GM03348 (cell line): ENCODE data around the gene CUX1.

Experiments used
- DNase-seq: peaks from one replicate; pipeline ENCODE4 v3.0.0; 2012; ENCODE audit warnings: low spot score

The CUX1 gene

GRCh38 chr7:101937717-101938514, 120.5 kb downstream of the CUX1 start:
- DNase-seq = no peak

- no peak for DNase-seq
Measured at GRCh38 chr7:101939136-101939695, 121.8 kb downstream of the CUX1 start.

GRCh38 chr7:101940151-101940550, 122.7 kb downstream of the CUX1 start:
- no peak for DNase-seq

DNA sequence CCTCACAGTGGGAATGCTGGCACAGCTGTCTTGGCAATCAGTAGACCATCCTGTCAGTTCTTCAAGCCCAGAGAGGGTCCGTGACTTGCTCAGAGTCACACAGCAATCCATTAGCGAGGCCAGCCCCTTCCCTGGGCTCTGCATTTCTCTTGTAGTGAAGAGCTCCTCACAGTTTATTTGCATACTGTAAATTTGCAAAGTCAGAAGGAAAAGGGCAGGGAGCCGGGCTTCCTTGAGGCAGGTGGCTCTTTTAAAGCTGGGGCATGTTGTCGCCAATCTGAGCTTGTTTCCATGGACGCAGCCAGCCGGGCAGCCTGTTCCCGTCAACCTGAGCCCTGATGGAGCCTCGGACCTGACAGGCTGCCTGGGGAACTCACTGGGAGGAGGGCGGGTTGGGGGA, 123.4 kb downstream of the CUX1 start:
- DNase-seq = no peak

DNA sequence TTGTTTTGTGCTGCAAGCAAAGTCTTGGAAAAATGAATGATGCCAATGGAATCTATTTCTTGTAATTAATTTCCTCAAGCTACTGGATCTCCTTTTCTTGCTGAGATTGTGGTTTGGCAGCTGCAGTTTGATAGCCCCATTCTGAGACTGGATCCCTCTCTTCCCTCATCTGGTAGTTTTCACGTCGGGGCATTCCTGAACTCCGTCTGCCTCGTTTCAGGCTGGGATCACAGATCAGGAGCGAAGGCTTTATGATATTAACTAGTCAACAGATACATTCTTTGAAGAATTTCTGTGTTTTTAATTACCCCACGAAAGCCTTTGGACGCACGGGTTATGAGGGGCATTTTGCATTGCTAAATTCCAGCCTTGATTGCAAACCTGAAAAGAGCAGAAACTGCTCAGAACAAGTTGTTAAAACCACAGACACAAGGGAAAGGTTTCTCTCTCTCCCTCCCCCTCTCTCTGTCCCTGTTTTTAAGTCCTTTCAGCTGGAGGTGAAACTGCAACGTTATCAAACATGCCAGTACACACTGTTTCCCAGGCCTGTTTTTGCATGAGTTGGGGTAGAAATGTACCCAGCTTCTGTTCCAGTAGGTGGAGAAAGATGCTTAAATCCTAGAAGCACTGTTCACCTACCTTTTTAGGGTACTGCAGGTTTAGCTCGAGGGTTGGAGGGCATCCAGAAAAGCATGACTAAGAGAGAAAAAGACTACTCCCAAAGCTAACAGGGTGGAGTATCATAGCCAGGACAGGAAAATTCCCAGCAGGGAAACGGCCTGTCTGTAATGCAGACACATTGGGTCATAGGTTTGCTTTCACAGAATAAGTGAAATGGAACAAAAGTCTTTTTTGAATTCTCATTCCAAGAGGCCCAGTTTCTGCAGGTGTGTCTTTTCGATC, 124.3 kb downstream of the CUX1 start:
- peak; percentile 64 for DNase-seq

DNA sequence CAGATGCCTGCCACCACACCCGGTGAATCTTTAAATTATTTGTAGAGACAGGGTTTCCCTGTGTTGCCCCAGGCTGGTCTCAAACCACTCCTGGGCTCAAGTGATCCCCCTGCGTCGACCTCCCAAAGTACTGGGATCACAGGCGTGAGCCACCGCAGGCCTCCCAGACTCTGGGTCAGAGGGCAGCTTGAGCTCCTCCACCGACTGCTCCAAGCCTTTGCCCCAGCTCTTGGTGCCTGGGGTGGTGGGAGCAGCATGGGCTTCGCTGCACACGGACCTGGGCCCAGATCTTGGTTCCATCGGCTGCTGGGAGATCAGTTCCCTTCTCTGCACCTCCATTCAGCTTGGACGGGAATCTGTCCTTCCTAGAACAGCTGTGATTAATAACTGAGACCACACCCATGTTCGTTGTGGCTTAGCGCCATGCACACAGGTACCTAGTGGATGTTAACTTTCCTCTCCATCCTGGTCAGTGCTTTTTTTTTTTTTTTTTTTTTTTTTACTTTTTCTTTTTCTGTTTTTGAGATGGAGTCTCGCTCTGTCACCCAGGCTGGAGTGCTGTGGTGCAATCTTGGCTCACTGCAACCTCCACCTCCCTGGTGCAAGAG, 125.3 kb downstream of the CUX1 start:
- no peak for DNase-seq

DNA sequence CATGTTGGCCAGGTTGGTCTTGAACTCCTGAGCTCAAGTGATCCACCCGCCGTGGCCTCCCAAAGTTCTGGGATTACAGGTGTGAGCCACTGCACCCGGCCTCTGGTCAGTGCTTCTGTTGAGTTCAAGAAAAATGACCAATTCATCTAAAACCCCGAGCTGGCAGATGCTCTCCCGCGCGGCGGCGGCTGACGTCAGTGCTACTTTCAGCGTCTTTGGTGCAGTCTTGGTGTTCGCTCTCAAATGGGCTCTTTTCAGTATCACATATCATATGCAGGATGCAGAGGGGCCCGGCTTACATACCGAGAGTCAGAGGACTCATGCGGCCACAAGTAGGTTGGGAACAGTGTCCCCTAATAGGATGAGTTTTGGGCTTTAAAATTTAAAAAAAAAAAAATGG, 125.9 kb downstream of the CUX1 start:
- no peak for DNase-seq

DNA sequence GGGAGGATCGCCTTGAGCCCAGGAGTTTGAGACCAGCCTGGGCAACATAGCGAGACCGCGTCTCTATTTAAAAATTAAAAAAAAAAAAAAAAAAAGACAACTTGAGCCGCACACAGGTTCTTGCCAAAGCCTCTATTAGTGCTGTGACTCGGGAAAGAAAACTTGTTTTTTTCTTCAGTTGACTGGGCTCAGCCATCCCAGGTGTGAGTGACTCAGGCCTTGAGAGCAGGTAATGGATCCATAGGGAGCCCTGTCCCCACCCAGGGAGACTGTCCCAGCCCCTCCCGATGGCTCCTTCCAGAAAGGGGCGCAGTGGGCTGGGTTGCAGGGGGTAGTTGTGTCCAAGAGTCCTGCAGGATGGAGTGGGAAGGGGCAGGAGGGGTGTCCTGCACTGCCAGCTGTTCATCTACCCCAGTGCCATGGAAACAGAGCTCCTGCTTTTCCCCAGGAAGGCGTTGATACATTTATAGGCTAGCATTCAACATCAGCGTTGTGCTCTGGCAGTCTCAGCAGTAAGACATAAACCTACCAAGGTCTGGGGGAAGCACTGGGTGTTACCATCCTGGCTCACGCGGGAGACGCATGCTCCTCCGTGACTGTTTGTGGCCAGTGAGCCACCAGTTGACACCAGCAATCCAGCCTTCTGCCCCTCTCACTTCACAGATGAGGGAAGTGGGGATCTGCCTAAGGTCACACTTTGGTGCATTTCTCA, 126.6 kb downstream of the CUX1 start:
- no peak for DNase-seq

GRCh38 chr7:101944611-101945010, 127.2 kb downstream of the CUX1 start:
- no peak for DNase-seq

DNA sequence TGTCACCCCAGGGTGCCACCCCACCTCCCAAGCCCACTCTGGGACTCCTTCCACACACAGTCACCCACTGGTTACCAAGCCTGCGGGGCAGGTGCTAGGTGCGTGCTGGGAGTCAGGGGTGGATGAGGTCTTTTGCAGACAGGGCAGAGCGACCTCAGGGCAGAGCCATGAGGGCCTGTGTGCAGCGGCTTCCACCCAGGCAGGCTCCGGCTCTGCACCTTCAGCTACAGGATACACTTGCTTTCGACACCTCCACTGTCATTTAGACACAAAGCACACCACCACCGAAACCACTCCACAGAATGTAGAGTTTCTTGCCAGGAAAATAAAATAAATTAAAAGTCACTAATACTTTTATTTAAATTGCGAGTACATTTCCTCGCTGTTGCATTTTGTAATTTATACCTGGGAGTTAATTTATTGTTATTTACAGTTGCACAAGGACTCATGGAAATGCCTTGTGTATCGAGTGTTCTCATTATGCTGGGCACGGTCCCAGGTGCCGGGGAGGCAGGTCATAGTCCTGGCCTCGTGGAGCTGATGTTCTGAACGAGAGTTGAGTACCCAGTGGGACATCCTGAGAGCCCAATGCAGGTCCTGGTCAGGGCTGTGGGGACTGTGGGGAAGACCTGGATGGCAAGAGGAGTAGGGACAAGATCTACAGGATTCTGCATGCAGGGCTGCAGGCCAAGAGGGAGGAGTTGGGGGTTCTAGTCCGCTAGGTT, 127.8 kb downstream of the CUX1 start:
- DNase-seq = no peak

- DNase-seq = peak; percentile 26
Measured at GRCh38 chr7:101947899-101948298, 130.5 kb downstream of the CUX1 start.

GRCh38 chr7:101948650-101949049, 131.2 kb downstream of the CUX1 start:
- no peak for DNase-seq

GRCh38 chr7:101950450-101951119, 133.2 kb downstream of the CUX1 start:
- peak; percentile 51 for DNase-seq

GRCh38 chr7:101951757-101952156, 134.3 kb downstream of the CUX1 start:
- DNase-seq = no peak

DNA sequence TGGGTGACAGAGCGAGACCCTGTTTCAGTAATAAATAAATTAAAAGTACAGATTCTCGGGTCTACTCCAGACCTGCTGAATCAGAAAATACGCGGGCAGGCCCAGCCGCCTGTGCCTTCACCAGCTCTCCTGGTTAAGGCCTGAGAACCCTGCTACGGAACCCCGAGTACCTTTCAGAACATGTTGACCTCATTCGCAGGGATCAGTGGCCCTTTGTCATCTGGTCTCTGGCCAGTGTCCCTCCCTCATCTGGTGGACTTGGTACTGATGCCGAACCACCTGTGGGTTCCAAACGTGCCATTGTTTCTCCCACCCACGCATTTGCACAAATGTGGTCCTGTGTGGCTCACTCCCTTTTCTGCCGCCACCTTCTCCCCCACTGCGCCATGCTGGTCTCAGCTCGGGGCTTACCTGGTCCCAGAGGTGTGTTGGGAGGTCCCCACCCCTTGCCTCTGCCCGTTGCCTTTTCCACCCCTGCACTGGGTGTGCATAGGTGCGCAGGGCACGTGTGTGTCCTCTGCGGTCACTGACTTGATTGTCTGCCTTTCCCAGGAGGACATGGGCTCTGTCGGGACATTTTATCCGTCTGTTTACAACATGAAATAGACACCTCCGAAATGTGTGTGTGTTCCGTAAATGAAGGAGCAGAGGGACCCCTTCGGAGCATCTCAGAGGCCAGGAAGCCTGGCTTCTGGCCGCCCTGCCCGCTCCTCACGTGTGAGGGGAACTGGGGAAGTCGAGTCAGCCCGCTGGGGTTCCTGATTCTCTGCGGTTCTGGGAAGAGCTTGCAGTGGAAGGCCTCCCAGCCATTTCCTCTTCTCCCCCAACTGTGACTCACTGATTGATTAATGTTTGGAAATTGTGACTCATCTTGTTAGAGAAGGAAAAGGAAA, 135.2 kb downstream of the CUX1 start:
- DNase-seq = peak; percentile 86

DNA sequence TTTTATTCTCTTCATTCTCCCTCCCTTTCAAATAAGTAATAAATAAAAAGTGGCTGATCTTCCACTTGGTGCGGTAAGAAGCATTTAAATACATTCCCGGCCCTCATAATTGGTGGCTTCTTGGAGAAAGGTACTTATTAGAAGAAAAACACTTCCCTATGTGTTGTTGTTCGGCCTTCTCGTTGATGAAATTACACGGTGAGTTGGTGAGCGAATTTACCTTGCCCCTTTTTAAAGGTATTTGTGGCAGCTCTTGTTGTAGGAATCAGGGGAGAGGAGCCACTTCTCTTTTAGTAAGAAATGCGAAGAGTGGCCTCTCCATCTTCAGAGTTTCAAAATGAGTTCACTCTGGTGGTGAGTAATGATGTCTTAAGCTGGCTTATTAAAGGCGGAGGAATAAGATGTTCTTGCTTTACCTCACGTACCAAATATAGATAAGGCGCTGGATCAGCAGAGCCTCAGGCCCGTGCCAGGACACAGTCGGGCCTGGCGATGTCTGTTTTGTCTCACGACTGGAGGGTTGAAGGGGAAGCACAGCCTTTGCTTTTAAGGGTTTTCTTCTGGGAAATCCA, 135.9 kb downstream of the CUX1 start:
- DNase-seq = peak; percentile 84

DNA sequence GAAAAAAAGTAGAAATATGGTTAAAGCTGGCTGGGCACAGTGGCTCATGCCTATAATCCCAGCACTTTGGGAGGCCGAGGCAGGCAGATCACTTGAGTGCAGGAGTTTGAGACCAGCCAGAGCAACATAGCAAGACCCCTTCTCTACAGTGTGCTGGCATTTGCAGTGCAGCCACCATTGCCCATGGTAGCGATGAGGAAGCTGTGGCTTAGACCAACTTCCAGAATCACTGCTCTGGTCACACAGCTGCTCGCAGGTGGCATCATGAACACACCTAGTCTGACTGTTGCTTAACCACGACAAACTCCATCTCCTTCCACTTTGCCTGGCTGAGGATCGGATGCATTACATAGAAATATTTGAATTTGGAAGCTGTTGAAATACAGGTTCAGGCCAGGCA, 137.1 kb downstream of the CUX1 start:
- DNase-seq = no peak

- DNase-seq = no peak
Measured at GRCh38 chr7:101956130-101956529, 138.7 kb downstream of the CUX1 start.
